HepG2 (cell line): ENCODE results near the gene RIPOR1. TPM values are rescaled to one million over a fixed set of nuclear protein-coding genes. Genes with fewer than 3 reads are reported as not detected.

Experiments used
- BHLHE40 ChIP-seq: IDR thresholded peaks from 2 replicates; pipeline ENCODE4 v1.6.1; 2011; ENCODE audit warnings: low read length, improper control_type of control experiment
- HOXA3 ChIP-seq: sonication (generic); formaldehyde crosslinking; IDR thresholded peaks from 2 replicates; pipeline ENCODE4 v1.5.0; 2020; ENCODE audit warnings: missing genetic modification reagents
- KLF15 ChIP-seq: sonication (generic); formaldehyde crosslinking; IDR thresholded peaks from 2 replicates; pipeline ENCODE4 v1.8.1; 2023; ENCODE audit warnings: borderline replicate concordance, mild to moderate bottlenecking, inconsistent platforms, missing genetic modification reagents, mixed read lengths
- MEIS2 ChIP-seq: sonication (generic); formaldehyde crosslinking; IDR thresholded peaks from 2 replicates; pipeline ENCODE4 v1.9.0; 2021; ENCODE audit warnings: mild to moderate bottlenecking, missing genetic modification reagents
- PRMT3 ChIP-seq: sonication (generic); formaldehyde crosslinking; IDR thresholded peaks from 2 replicates; pipeline ENCODE4 v1.8.1; 2022; ENCODE audit warnings: low read depth, mild to moderate bottlenecking, moderate library complexity, missing genetic modification reagents, borderline replicate concordance
- REPIN1 ChIP-seq: sonication (generic); formaldehyde crosslinking; IDR thresholded peaks from 2 replicates; pipeline ENCODE4 v1.8.0; 2022; ENCODE audit warnings: missing genetic modification reagents, low read depth, mild to moderate bottlenecking, borderline replicate concordance
- ZNF557 ChIP-seq: sonication (generic); formaldehyde crosslinking; IDR thresholded peaks from 2 replicates; pipeline ENCODE4 v1.4.0; 2020; ENCODE audit warnings: missing genetic modification reagents
- ZNF652 ChIP-seq: IDR thresholded peaks from 2 replicates; pipeline ENCODE4 v1.6.1; 2016; ENCODE audit warnings: low read depth, borderline replicate concordance
- ZNF782 ChIP-seq: sonication (generic); formaldehyde crosslinking; IDR thresholded peaks from 2 replicates; pipeline ENCODE4 v1.4.0; 2020; ENCODE audit warnings: missing genetic modification reagents, mild to moderate bottlenecking, borderline replicate concordance
- polyA plus RNA-seq, 8 experiments: library from polyadenylated mRNA; depleted of rRNA in 3 of 8; stranded (reverse) in 7 of 8; unstranded in 1 of 8; fragments of >200 nt; fragmentation: Illumina TruSeq in 4 of 8; extraction: Trizol in 4 of 8; gene quantifications; 2 replicates each; pipeline versions ENCODE4 v1.2.1 to v1.2.3, GENCODE V29; 2011 to 2016; ENCODE audit warnings: low read depth in 4 of 8, missing spikeins in 1 of 8, mixed read lengths in 1 of 8; ENCODE audit not compliant: insufficient read depth in 1 of 8
- total RNA-seq, 5 experiments: library from RNA; depleted of rRNA; stranded (reverse); fragments of >200 nt; fragmentation: Illumina TruSeq; extraction: Trizol; gene quantifications; 2 replicates each; pipeline ENCODE4 v1.2.3, GENCODE V29; 2016; ENCODE audit warnings: low read depth in 1 of 5
- TF ChIP-seq, protein P1 (sequence below): sonication (generic); formaldehyde crosslinking; IDR thresholded peaks from 2 replicates; pipeline ENCODE4 v1.4.0; 2020; ENCODE audit warnings: missing genetic modification reagents
- TF ChIP-seq, protein P2 (sequence below): sonication (generic); formaldehyde crosslinking; IDR thresholded peaks from 2 replicates; pipeline ENCODE4 v1.8.1; 2023; ENCODE audit warnings: mild to moderate bottlenecking, moderate library complexity, missing genetic modification reagents
- TF ChIP-seq, protein P3 (sequence below): sonication (generic); formaldehyde crosslinking; IDR thresholded peaks from 2 replicates; pipeline ENCODE4 v1.4.0; 2020; ENCODE audit warnings: missing genetic modification reagents
- TF ChIP-seq, protein P4 (sequence below): sonication (generic); formaldehyde crosslinking; IDR thresholded peaks from 2 replicates; pipeline ENCODE4 v1.4.0; 2020; ENCODE audit warnings: missing genetic modification reagents, borderline replicate concordance

The RIPOR1 gene
- total and polyA plus RNA-seq, 2 of the 13 experiments (the other 11 are each of a cell fraction or from before 2014, with no cell fraction given) = 4.6 to 8.1 TPM

DNA sequence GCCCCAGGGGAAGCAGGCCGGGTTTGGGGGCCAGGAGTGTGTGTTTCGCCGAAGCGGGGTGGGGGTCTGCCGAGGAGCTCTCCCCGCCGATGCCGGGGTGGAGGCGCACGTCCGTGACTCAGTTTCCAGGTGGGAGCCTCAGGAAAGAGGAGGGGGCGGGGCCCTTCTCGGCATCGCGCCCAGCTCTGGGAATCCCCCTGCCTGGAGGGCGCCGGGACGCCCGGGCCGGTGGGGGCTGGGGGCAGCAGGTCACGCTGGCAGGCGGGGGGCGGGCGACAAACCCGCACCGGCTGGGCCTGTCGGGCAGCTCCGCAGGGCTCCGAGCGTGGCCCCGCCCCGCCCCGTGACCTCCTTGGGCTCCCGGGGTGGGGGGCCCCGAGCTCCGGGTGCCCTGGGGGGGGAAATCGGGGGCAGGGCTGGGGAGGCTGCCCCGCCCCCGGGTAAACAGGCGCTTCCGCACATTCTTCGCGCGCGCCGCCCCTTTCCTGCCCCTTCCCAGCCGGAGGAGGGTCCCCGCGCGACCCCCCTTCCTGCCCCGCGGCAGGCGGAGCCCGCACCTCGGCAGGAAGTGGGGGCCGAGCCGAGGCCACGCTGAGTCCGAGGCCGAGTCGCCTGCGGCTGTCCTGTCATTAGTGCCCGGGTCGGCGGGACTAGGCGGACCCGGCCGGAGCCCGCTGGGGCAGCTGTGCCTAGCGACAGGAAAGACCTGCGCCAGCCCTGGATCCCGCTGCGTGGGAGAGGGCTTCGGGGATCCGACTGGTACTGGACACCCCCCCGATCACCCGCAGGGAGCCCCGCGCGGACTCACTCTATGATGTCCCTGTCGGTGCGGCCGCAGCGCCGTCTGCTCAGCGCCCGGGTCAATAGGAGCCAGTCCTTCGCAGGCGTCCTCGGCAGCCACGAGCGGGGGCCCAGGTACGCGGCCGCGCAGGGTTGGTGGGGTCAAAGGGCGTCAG is 9.3 kb downstream of the RIPOR1 start (continued):
- TF ChIP-seq ZNF557 (CRISPR knock-in tag) (no peak), HOXA3 (0 out of 2 replicates have a peak, but pooled peaks have one; percentile 54), REPIN1 (CRISPR knock-in tag) (no peak), MEIS2 (CRISPR knock-in tag) (peak; percentile 44; the same call in 1 of the 2 replicates), ZNF782 (CRISPR knock-in tag) (no peak), BHLHE40 (no peak), PRMT3 (CRISPR knock-in tag) (0 out of 2 replicates have a peak, but pooled peaks have one; percentile 18), KLF15 (CRISPR knock-in tag) (no peak), ZNF652 (no peak)
- TF ChIP-seq, protein P1, sequence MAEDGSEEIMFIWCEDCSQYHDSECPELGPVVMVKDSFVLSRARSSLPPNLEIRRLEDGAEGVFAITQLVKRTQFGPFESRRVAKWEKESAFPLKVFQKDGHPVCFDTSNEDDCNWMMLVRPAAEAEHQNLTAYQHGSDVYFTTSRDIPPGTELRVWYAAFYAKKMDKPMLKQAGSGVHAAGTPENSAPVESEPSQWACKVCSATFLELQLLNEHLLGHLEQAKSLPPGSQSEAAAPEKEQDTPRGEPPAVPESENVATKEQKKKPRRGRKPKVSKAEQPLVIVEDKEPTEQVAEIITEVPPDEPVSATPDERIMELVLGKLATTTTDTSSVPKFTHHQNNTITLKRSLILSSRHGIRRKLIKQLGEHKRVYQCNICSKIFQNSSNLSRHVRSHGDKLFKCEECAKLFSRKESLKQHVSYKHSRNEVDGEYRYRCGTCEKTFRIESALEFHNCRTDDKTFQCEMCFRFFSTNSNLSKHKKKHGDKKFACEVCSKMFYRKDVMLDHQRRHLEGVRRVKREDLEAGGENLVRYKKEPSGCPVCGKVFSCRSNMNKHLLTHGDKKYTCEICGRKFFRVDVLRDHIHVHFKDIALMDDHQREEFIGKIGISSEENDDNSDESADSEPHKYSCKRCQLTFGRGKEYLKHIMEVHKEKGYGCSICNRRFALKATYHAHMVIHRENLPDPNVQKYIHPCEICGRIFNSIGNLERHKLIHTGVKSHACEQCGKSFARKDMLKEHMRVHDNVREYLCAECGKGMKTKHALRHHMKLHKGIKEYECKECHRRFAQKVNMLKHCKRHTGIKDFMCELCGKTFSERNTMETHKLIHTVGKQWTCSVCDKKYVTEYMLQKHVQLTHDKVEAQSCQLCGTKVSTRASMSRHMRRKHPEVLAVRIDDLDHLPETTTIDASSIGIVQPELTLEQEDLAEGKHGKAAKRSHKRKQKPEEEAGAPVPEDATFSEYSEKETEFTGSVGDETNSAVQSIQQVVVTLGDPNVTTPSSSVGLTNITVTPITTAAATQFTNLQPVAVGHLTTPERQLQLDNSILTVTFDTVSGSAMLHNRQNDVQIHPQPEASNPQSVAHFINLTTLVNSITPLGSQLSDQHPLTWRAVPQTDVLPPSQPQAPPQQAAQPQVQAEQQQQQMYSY = no peak
- TF ChIP-seq, protein P2, sequence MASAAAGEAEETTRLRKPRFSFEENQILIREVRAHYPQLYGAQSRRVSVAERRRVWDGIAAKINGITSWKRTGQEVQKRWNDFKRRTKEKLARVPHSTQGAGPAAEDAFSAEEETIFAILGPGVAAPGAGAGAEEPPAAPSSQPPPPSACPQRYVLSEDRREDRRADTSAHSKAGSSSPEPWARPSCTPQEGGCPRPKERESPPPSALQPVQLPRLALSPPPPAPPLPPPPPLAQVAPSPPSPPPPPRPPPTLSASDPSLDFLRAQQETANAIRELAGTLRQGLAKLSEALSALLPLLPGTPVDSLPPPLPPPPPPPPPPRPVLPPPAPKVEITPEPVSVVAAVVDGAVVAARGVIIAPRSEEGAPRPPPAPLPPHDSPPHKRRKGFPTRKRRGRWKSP (CRISPR knock-in tag) = no peak; the same call in 1 of the 2 replicates
- TF ChIP-seq, protein P3, sequence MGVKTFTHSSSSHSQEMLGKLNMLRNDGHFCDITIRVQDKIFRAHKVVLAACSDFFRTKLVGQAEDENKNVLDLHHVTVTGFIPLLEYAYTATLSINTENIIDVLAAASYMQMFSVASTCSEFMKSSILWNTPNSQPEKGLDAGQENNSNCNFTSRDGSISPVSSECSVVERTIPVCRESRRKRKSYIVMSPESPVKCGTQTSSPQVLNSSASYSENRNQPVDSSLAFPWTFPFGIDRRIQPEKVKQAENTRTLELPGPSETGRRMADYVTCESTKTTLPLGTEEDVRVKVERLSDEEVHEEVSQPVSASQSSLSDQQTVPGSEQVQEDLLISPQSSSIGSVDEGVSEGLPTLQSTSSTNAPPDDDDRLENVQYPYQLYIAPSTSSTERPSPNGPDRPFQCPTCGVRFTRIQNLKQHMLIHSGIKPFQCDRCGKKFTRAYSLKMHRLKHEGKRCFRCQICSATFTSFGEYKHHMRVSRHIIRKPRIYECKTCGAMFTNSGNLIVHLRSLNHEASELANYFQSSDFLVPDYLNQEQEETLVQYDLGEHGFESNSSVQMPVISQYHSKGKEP (CRISPR knock-in tag) = no peak
- TF ChIP-seq, protein P4, sequence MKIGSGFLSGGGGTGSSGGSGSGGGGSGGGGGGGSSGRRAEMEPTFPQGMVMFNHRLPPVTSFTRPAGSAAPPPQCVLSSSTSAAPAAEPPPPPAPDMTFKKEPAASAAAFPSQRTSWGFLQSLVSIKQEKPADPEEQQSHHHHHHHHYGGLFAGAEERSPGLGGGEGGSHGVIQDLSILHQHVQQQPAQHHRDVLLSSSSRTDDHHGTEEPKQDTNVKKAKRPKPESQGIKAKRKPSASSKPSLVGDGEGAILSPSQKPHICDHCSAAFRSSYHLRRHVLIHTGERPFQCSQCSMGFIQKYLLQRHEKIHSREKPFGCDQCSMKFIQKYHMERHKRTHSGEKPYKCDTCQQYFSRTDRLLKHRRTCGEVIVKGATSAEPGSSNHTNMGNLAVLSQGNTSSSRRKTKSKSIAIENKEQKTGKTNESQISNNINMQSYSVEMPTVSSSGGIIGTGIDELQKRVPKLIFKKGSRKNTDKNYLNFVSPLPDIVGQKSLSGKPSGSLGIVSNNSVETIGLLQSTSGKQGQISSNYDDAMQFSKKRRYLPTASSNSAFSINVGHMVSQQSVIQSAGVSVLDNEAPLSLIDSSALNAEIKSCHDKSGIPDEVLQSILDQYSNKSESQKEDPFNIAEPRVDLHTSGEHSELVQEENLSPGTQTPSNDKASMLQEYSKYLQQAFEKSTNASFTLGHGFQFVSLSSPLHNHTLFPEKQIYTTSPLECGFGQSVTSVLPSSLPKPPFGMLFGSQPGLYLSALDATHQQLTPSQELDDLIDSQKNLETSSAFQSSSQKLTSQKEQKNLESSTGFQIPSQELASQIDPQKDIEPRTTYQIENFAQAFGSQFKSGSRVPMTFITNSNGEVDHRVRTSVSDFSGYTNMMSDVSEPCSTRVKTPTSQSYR (CRISPR knock-in tag) = no peak
